ENCODE measurements around the gene TOMM6.

TOMM6 gene

DNA sequence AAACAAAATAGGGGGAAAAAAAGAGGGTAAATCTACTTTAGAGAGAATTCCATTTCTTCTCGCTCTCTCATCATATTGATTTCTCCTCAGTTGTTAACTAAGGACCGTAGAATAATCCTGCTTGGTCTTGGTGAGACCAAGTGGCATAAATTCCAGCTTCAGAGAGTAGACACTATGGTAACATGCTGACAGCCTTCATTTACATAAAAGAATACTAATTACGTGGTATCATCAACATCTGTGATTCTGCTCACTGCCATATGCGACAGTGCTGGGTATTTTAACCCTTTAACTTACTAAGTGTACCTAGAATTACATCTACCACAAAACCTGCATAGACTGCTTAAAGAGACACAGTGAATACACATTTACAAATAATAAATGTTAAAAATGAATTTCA is 27.1 kb downstream of the TOMM6 start:
- H3K27ac ChIP-seq: no peak overlapping the region
- TF ChIP-seq CTCF (conservative IDR thresholded peaks at IDR 0.05; ENCODE audit: low read depth): no peak
- ChIA-PET POLR2A (ENCODE audit: low non-redundant PET) (no interaction called here), CTCF (interaction anchor here (1.4 kb wide), 1 partner anchor 27 kb away, joined by 4 read pairs; the partner anchor contains the start of gene TOMM6)
- no peak for DNase-seq (ENCODE audit: low spot score)

DNA sequence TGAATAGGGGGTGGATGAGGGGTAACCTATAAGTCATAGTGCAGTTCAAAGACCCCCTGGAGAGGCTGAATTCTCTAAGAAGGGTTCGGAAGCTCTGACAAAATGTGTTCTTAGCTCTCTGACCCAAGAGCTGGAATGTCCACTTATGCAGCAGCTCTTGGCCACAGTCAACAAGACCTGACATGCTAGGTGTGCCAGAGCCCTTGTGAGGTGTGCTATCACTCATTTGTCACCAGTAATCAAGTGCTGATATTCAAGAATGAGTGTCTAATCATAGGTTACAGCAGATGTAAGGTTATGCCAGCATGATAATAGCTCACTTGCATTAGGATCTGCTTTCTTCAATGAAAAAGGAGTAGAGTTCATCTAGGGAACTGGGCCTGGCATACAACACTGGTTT is 28.1 kb downstream of the TOMM6 start:
- no peak for TF ChIP-seq CTCF (conservative IDR thresholded peaks at IDR 0.05; ENCODE audit: low read depth)
- no peak overlapping the region for H3K27ac ChIP-seq
- ChIA-PET CTCF (no interaction called here), POLR2A (ENCODE audit: low non-redundant PET) (no interaction called here)
- no peak for DNase-seq (ENCODE audit: low spot score)

- CTCF ChIA-PET: interaction anchor here (0.6 kb wide), 1 partner anchor 46 kb away, joined by 3 read pairs; no protein-coding TSS in a partner anchor
- TF ChIP-seq CTCF (conservative IDR thresholded peaks at IDR 0.05; ENCODE audit: low read depth): no peak
- POLR2A ChIA-PET (ENCODE audit: low non-redundant PET): no interaction called here
- H3K27ac ChIP-seq: no peak overlapping the region
- no peak for DNase-seq (ENCODE audit: low spot score)
Measured at GRCh38 chr6:41818271-41819054, 31.0 kb downstream of the TOMM6 start.

DNA sequence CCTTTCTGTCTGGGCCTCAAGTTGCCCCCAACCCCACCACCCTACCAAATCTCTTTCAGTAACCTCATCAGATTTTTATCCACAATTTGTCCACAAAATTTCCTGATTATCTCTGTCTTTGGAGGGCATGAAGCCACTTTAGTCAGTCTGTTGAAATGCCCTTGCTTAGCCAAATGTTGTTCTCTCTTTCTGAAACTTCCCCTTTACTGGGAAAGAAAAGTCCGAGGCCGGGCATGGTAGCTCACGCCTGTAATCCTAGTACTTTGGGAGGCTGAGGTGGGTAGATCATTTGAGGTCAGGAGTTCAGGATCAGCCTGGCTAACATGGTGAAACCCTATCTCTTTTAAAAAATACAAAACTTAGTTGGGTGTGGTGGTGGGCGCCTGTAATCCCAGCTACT is 33.8 kb downstream of the TOMM6 start:
- no peak for TF ChIP-seq CTCF (conservative IDR thresholded peaks at IDR 0.05; ENCODE audit: low read depth)
- POLR2A ChIA-PET (ENCODE audit: low non-redundant PET): interaction anchor here (0.6 kb wide), 1 partner anchor 28 kb away, joined by 7 read pairs; no protein-coding TSS in a partner anchor
- CTCF ChIA-PET: no interaction called here

DNA sequence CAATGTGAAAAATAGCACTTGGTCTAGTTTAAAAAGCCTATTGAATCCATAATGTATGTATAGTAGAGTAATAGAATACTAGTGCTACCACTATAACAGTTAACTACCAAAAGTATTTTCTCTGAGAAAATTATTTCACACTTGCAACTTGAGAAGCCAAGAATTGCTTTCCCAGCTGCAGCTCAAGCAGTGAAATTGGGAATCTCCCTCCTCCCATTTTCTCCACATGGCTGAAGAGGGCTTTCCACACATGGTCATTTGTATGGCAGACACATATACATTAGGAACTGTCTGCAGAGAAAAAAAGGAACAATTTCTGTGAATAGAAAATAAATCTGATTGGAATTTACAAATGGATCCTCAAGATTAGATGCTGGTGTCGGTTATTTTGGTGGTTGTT is 34.5 kb downstream of the TOMM6 start:
- no peak for DNase-seq (ENCODE audit: low spot score)
- ChIA-PET POLR2A (ENCODE audit: low non-redundant PET) (no interaction called here), CTCF (no interaction called here)
- H3K27ac ChIP-seq: no peak overlapping the region
- no peak for TF ChIP-seq CTCF (conservative IDR thresholded peaks at IDR 0.05; ENCODE audit: low read depth)

More for the DNA sequence above, 33.8 kb downstream of the TOMM6 start:
- DNase-seq (ENCODE audit: low spot score): no peak
- no peak overlapping the region for H3K27ac ChIP-seq

- POLR2A ChIA-PET (ENCODE audit: low non-redundant PET): no interaction called here
- no peak for DNase-seq (ENCODE audit: low spot score)
- no peak for TF ChIP-seq CTCF (conservative IDR thresholded peaks at IDR 0.05; ENCODE audit: low read depth)
- CTCF ChIA-PET: interaction anchor here (0.5 to 0.6 kb wide), 2 partner anchors 9 to 98 kb away, joined by 3 to 7 read pairs; partner anchors contain the start of gene MED20
- no peak overlapping the region for H3K27ac ChIP-seq
Measured at GRCh38 chr6:41823178-41823577, 35.7 kb downstream of the TOMM6 start.
